Neuronal stem cell (in vitro differentiated cells): ENCODE measurements around the gene STX17.

Source experiments
- DNase-seq: peaks from one replicate; pipeline ENCODE4 v3.0.0-alpha.2; 2013; ENCODE audit warnings: low spot score
- H2AFZ ChIP-seq: one replicate; pipeline ENCODE4 v1.6.1; 2013; ENCODE audit warnings: mild to moderate bottlenecking, low read length, inconsistent platforms
- H2AK5ac ChIP-seq: 2 replicates; pipeline ENCODE4 v1.6.1; 2013; ENCODE audit warnings: low read depth, mild to moderate bottlenecking, inconsistent platforms, low read length, moderate library complexity, mixed read lengths
- H2BK120ac ChIP-seq: 2 replicates; pipeline ENCODE4 v1.6.1; 2013; ENCODE audit warnings: low read depth, mild to moderate bottlenecking, inconsistent platforms, low read length, moderate library complexity, mixed read lengths
- H2BK12ac ChIP-seq: one replicate; pipeline ENCODE4 v1.6.1; 2013; ENCODE audit warnings: low read length, inconsistent platforms
- H2BK15ac ChIP-seq: 2 replicates; pipeline ENCODE4 v1.6.1; 2013; ENCODE audit warnings: mild to moderate bottlenecking, low read length, inconsistent platforms, mixed read lengths
- H2BK5ac ChIP-seq: one replicate; pipeline ENCODE4 v1.6.1; 2013; ENCODE audit warnings: inconsistent platforms, mild to moderate bottlenecking, low read length, moderate library complexity
- H3K14ac ChIP-seq: one replicate; pipeline ENCODE4 v1.6.1; 2013; ENCODE audit warnings: low read length, inconsistent platforms
- H3K18ac ChIP-seq: 2 replicates; pipeline ENCODE4 v1.6.1; 2013; ENCODE audit warnings: low read length, inconsistent platforms
- H3K23ac ChIP-seq: 2 replicates; pipeline ENCODE4 v1.6.1; 2013; ENCODE audit warnings: low read depth, mild to moderate bottlenecking, mixed read lengths, low read length, inconsistent platforms; ENCODE audit not compliant: poor library complexity
- H3K27ac ChIP-seq: replicated peaks from 3 replicates; pipeline ENCODE4 v1.5.1; 2013; ENCODE audit warnings: low read length, inconsistent platforms
- H3K27me3 ChIP-seq, 3 experiments: 2 replicates each; pipeline ENCODE4 v1.6.1; 2013; ENCODE audit warnings: low read length in 3 of 3, mild to moderate bottlenecking in 2 of 3, inconsistent platforms in 1 of 3, low read depth in 1 of 3, mixed read lengths in 1 of 3, moderate library complexity in 1 of 3; ENCODE audit not compliant: control insufficient read depth in 3 of 3, insufficient read depth in 3 of 3
- H3K36me3 ChIP-seq, 2 donors: replicated peaks in 1 of 2; 2 replicates each; pipeline ENCODE4 v1.6.1; 2013; ENCODE audit warnings: low read length in 2 of 2; ENCODE audit not compliant: control insufficient read depth in 2 of 2, insufficient read depth in 2 of 2
- H3K4ac ChIP-seq: 2 replicates; pipeline ENCODE4 v1.6.1; 2013; ENCODE audit warnings: inconsistent platforms, mild to moderate bottlenecking, low read length, moderate library complexity
- H3K4me1 ChIP-seq, 2 donors: 1 replicate in 1 of 2; 2 replicates in 1 of 2; pipeline ENCODE4 v1.6.1; 2013; ENCODE audit warnings: low read length in 2 of 2, low read depth in 1 of 2; ENCODE audit not compliant: control insufficient read depth in 2 of 2, insufficient read depth in 1 of 2
- H3K4me2 ChIP-seq: one replicate; pipeline ENCODE4 v1.6.1; 2013; ENCODE audit warnings: mild to moderate bottlenecking, low read length, inconsistent platforms; ENCODE audit not compliant: insufficient read depth, poor library complexity, severe bottlenecking
- H3K4me3 ChIP-seq, 2 donors: 2 replicates each; pipeline ENCODE4 v1.5.1; 2013; ENCODE audit warnings: low read length in 2 of 2, mild to moderate bottlenecking in 2 of 2, inconsistent platforms in 1 of 2, moderate library complexity in 1 of 2
- H3K79me1 ChIP-seq: one replicate; pipeline ENCODE4 v1.6.1; 2013; ENCODE audit warnings: low read depth, mild to moderate bottlenecking, inconsistent platforms, low read length, moderate library complexity
- H3K9ac ChIP-seq: one replicate; pipeline ENCODE4 v1.6.1; 2013; ENCODE audit warnings: mild to moderate bottlenecking, low read depth, low read length, inconsistent platforms; ENCODE audit not compliant: poor library complexity
- H3K9me3 ChIP-seq, 2 donors: replicated peaks in 1 of 2; 2 replicates each; pipeline versions ENCODE3 to v1.6.1; 2013; ENCODE audit warnings: low read length in 2 of 2, mild to moderate bottlenecking in 2 of 2, inconsistent platforms in 1 of 2, low read depth in 1 of 2, mixed read lengths in 1 of 2, moderate library complexity in 1 of 2; ENCODE audit not compliant: control insufficient read depth in 2 of 2, insufficient read depth in 1 of 2
- H4K8ac ChIP-seq: one replicate; pipeline ENCODE4 v1.6.1; 2013; ENCODE audit warnings: low read depth, mild to moderate bottlenecking, inconsistent platforms, low read length, moderate library complexity
- H4K91ac ChIP-seq: one replicate; pipeline ENCODE4 v1.6.1; 2013; ENCODE audit warnings: low read length, low read depth, mild to moderate bottlenecking, inconsistent platforms; ENCODE audit not compliant: poor library complexity
- WGBS, 2 donors: extraction: QIAGEN DNeasy Blood & Tissue Kit; methylation state at CpG; one replicate each; pipeline ENCODE4 v1.1.7; 2013; ENCODE audit warnings: missing lambda C conversion rate in 2 of 2, mixed read lengths in 1 of 2; ENCODE audit not compliant: insufficient read length in 2 of 2, insufficient replicate concordance in 1 of 2; ENCODE audit errors: extremely low coverage in 2 of 2; 5-methylcytosine and 5-hydroxymethylcytosine counted together

Gene STX17

GRCh38 chr9:99921875-99922710 lies 15.6 kb downstream of the STX17 start:
- Histone ChIP-seq H3K36me3 (peaks cover 18 to 71% of the 10 kb centered on the region in 2 donors), H2BK12ac (no peak overlapping the region), H4K91ac (no peak overlapping the region), H2AFZ (no peak overlapping the region), H3K4ac (no peak overlapping the region), H3K4me1 (no peaks in the 10 kb centered on the region), H3K9me3 (peaks cover 6 to 28% of the 10 kb centered on the region in 2 donors), H3K4me3 (no peak overlapping the region), H2BK15ac (no peak overlapping the region), H3K27me3 (no peaks in the 10 kb centered on the region), H3K18ac (no peak overlapping the region), H2BK5ac (no peak overlapping the region), H4K8ac (no peak overlapping the region), H3K4me2 (no peak overlapping the region), H3K27ac (no peak overlapping the region), H3K79me1 (no peaks in the 10 kb centered on the region), H3K9ac (no peak overlapping the region), H3K23ac (no peak overlapping the region), H2AK5ac (no peak overlapping the region), H3K14ac (no peak overlapping the region), H2BK120ac (no peak overlapping the region)
- DNase-seq, result no peak
- no CpG with 5 or more reads among the region's 4 CpGs for WGBS, 2 donors

- H3K9me3 ChIP-seq, result peaks cover 6 to 29% of the 10 kb centered on the region in 2 donors
- no peak overlapping the region for H3K27ac ChIP-seq
- no peak overlapping the region for H2AK5ac ChIP-seq
- no peak overlapping the region for H4K91ac ChIP-seq
- H3K36me3 ChIP-seq, result peaks cover 18 to 65% of the 10 kb centered on the region in 2 donors
- no peaks in the 10 kb centered on the region for H3K4me1 ChIP-seq
- no peak overlapping the region for H2BK12ac ChIP-seq
- H3K14ac ChIP-seq, result no peak overlapping the region
- H3K18ac ChIP-seq, result no peak overlapping the region
- no peaks in the 10 kb centered on the region for H3K79me1 ChIP-seq
- DNase-seq, result no peak
- H3K23ac ChIP-seq, result no peak overlapping the region
- no peak overlapping the region for H3K4me3 ChIP-seq
- H3K4me2 ChIP-seq, result no peak overlapping the region
- H3K4ac ChIP-seq, result no peak overlapping the region
- H2AFZ ChIP-seq, result no peak overlapping the region
- H4K8ac ChIP-seq, result no peak overlapping the region
- H2BK15ac ChIP-seq, result no peak overlapping the region
- H3K27me3 ChIP-seq, result no peaks in the 10 kb centered on the region
- H2BK120ac ChIP-seq, result no peak overlapping the region
- no peak overlapping the region for H2BK5ac ChIP-seq
- no peak overlapping the region for H3K9ac ChIP-seq
Observed at GRCh38 chr9:99922711-99923030, 16.2 kb downstream of the STX17 start.

- H4K8ac ChIP-seq, result no peak overlapping the region
- H2BK12ac ChIP-seq, result no peak overlapping the region
- H2BK120ac ChIP-seq, result no peak overlapping the region
- no peak overlapping the region for H3K9ac ChIP-seq
- H2AFZ ChIP-seq, result no peak overlapping the region
- no peak overlapping the region for H2BK15ac ChIP-seq
- no peak overlapping the region for H3K4me3 ChIP-seq
- no peak overlapping the region for H3K23ac ChIP-seq
- H3K27ac ChIP-seq, result no peak overlapping the region
- no peaks in the 10 kb centered on the region for H3K79me1 ChIP-seq
- DNase-seq, result no peak
- H3K9me3 ChIP-seq, result peaks cover 6 to 29% of the 10 kb centered on the region in 2 donors
- peaks cover 11 to 51% of the 10 kb centered on the region in 2 donors for H3K36me3 ChIP-seq
- no peaks in the 10 kb centered on the region for H3K4me1 ChIP-seq
- no peak overlapping the region for H2AK5ac ChIP-seq
- H2BK5ac ChIP-seq, result no peak overlapping the region
- H3K4ac ChIP-seq, result no peak overlapping the region
- no peak overlapping the region for H3K18ac ChIP-seq
- H3K4me2 ChIP-seq, result no peak overlapping the region
- no peak overlapping the region for H4K91ac ChIP-seq
- no peak overlapping the region for H3K14ac ChIP-seq
- H3K27me3 ChIP-seq, result no peaks in the 10 kb centered on the region
- WGBS, 2 donors, result no CpG with 5 or more reads among the region's 4 CpGs
Observed at GRCh38 chr9:99925541-99925940, 19.1 kb downstream of the STX17 start.

DNA sequence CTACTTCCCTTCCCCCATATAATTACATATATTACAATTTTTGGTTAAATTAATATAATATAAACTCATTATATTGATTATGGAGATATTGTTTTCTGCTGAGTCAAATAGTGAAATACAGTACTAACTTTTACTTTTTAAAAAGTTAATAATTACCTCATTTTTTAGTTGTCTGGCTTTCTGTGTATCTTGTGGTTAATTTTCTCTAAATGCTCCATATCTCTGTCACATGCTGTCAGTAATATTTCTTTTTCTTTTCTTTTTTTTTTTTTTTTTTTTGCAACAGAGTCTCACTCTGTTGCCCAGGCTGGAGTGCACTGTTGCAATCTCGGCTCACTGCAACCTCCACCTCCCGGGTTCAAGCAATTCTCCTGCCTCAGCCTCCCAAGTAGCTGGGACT lies 23.2 kb downstream of the STX17 start:
- Histone ChIP-seq H3K4me2 (no peak overlapping the region), H2AK5ac (no peak overlapping the region), H3K14ac (no peak overlapping the region), H3K9me3 (peaks cover 4 to 19% of the 10 kb centered on the region in 2 donors), H3K4me3 (no peak overlapping the region), H3K27ac (no peak overlapping the region), H2BK15ac (no peak overlapping the region), H3K79me1 (no peaks in the 10 kb centered on the region), H3K23ac (no peak overlapping the region), H4K91ac (no peak overlapping the region), H2BK5ac (no peak overlapping the region), H3K36me3 (peaks cover 3 to 15% of the 10 kb centered on the region in 2 donors), H2BK12ac (no peak overlapping the region), H4K8ac (no peak overlapping the region), H3K18ac (no peak overlapping the region), H3K4me1 (no peaks in the 10 kb centered on the region), H3K27me3 (no peaks in the 10 kb centered on the region), H3K9ac (no peak overlapping the region), H3K4ac (no peak overlapping the region), H2BK120ac (no peak overlapping the region), H2AFZ (no peak overlapping the region)
- no peak for DNase-seq
- no CpG with 5 or more reads among the region's 2 CpGs for WGBS, 2 donors
